Measurements from ENCODE around the gene FEV.

Gene FEV

DNA sequence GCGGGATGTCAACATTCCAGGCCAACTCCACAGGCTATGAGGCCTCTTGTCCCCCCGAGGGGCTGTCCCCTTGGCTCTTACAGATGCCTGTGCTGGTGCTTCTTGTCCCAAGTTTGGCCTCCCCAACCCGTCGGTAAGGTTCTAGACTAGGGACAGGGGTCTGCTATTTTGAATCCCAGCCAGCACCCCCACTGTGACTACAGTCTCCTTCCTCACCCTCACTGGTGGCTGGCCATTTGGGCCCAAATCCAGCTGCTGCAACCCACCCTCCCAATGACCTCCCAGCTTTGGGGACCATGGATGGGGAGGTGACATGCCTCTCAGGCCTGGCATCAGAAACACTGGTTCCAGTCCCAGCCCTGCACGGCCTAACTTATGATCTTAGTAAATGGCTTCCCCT is 37.6 kb upstream of the FEV start:
- Histone ChIP-seq H3K27me3 (ENCODE audit: insufficient read depth, low read length, poor library complexity) (peaks cover 13% of the 10 kb centered on the region), H3K36me3 (ENCODE audit: insufficient read depth, low read length) (no peaks in the 10 kb centered on the region), H3K4me3 (ENCODE audit: low read depth in 1 of 2, low read length in 2 of 2) (no peak overlapping the region), H3K4me1 (ENCODE audit: insufficient read depth, low read length) (no peaks in the 10 kb centered on the region), H3K9ac (ENCODE audit: low read depth, low read length) (no peak overlapping the region), H3K27ac (ENCODE audit: low read length) (no peak overlapping the region), H3K4me2 (ENCODE audit: insufficient read depth, low read length) (no peak overlapping the region), H3K9me3 (ENCODE audit: insufficient read depth, low read length, severe bottlenecking) (no peaks in the 10 kb centered on the region), H4K20me1 (ENCODE audit: insufficient read depth, low read length) (no peaks in the 10 kb centered on the region), H3K79me2 (ENCODE audit: insufficient read depth, low read length) (no peaks in the 10 kb centered on the region), H2AFZ (ENCODE audit: low read depth, low read length) (no peak overlapping the region)
- TF ChIP-seq, protein P1, sequence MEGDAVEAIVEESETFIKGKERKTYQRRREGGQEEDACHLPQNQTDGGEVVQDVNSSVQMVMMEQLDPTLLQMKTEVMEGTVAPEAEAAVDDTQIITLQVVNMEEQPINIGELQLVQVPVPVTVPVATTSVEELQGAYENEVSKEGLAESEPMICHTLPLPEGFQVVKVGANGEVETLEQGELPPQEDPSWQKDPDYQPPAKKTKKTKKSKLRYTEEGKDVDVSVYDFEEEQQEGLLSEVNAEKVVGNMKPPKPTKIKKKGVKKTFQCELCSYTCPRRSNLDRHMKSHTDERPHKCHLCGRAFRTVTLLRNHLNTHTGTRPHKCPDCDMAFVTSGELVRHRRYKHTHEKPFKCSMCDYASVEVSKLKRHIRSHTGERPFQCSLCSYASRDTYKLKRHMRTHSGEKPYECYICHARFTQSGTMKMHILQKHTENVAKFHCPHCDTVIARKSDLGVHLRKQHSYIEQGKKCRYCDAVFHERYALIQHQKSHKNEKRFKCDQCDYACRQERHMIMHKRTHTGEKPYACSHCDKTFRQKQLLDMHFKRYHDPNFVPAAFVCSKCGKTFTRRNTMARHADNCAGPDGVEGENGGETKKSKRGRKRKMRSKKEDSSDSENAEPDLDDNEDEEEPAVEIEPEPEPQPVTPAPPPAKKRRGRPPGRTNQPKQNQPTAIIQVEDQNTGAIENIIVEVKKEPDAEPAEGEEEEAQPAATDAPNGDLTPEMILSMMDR (IDR thresholded peaks at IDR 0.05; ENCODE audit: borderline replicate concordance, extremely low read depth, low read length, poor library complexity, severe bottlenecking), result no peak
- ATAC-seq (ENCODE audit: insufficient read depth, low read depth), result no peak
- no peak for DNase-seq

DNA sequence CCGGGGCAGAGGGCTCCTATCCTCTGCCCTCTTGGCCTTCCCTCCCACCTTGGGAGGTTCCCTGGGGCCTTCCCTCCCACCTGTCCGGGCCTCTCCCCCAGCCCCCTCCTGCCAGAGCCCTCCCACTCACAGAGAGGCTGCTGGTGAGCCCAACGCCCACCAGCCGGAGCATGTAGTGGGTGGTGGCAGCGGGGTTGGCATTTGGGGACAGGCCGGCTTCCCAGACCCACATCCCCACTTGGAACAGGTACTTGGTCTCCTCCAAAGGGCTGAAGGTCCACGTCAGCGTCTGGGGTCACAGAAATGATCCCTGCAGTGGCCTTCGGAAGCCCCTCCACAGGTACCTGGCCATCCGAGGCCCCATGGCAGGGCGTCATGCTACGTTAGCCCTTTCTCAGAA is 37.1 kb upstream of the FEV start:
- Histone ChIP-seq H3K4me1 (ENCODE audit: insufficient read depth, low read length) (no peaks in the 10 kb centered on the region), H3K79me2 (ENCODE audit: insufficient read depth, low read length) (no peaks in the 10 kb centered on the region), H3K9me3 (ENCODE audit: insufficient read depth, low read length, severe bottlenecking) (no peaks in the 10 kb centered on the region), H2AFZ (ENCODE audit: low read depth, low read length) (no peak overlapping the region), H4K20me1 (ENCODE audit: insufficient read depth, low read length) (no peaks in the 10 kb centered on the region), H3K9ac (ENCODE audit: low read depth, low read length) (no peak overlapping the region), H3K27ac (ENCODE audit: low read length) (no peak overlapping the region), H3K27me3 (ENCODE audit: insufficient read depth, low read length, poor library complexity) (peaks cover 10% of the 10 kb centered on the region), H3K36me3 (ENCODE audit: insufficient read depth, low read length) (no peaks in the 10 kb centered on the region), H3K4me3 (ENCODE audit: low read depth in 1 of 2, low read length in 2 of 2) (no peak overlapping the region), H3K4me2 (ENCODE audit: insufficient read depth, low read length) (no peak overlapping the region)
- no peak for TF ChIP-seq EZH2 (IDR thresholded peaks at IDR 0.05; ENCODE audit: borderline replicate concordance, low read depth, low read length, severe bottlenecking)
- TF ChIP-seq, protein P1 (IDR thresholded peaks at IDR 0.05; ENCODE audit: borderline replicate concordance, extremely low read depth, low read length, poor library complexity, severe bottlenecking), result no peak
- DNase-seq (no peak), ATAC-seq (ENCODE audit: insufficient read depth, low read depth) (no peak)

DNA sequence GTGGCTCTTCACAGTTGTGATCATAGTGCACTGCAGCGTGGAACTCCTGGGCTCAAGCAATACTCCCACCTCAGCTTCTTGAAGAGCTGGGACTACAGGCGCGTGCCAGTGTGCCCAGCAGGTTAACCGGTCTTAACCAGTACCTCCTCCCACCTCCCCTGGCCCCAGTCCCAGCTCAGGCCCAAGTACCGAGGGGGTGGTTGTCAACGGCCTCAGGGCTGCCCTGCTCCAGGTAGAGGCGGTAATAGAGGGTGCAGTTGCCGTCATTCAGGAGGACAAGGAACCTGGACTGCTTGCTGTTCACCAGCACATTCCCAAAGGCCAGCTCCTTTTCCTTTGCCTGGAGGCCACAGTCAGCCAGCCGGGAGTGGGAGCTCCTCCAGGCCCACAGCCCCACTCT is 36.6 kb upstream of the FEV start:
- H4K20me1 ChIP-seq (ENCODE audit: insufficient read depth, low read length), result no peaks in the 10 kb centered on the region
- no peak overlapping the region for H3K27ac ChIP-seq (ENCODE audit: low read length)
- H3K9me3 ChIP-seq (ENCODE audit: insufficient read depth, low read length, severe bottlenecking), result no peaks in the 10 kb centered on the region
- H3K27me3 ChIP-seq (ENCODE audit: insufficient read depth, low read length, poor library complexity), result peaks cover 8% of the 10 kb centered on the region
- H3K36me3 ChIP-seq (ENCODE audit: insufficient read depth, low read length), result no peaks in the 10 kb centered on the region
- DNase-seq (no peak), ATAC-seq (ENCODE audit: insufficient read depth, low read depth) (no peak)
- no peak overlapping the region for H2AFZ ChIP-seq (ENCODE audit: low read depth, low read length)
- no peaks in the 10 kb centered on the region for H3K79me2 ChIP-seq (ENCODE audit: insufficient read depth, low read length)
- H3K4me3 ChIP-seq (ENCODE audit: low read depth in 1 of 2, low read length in 2 of 2), result no peak overlapping the region
- H3K4me1 ChIP-seq (ENCODE audit: insufficient read depth, low read length), result no peaks in the 10 kb centered on the region
- TF ChIP-seq, protein P1 (IDR thresholded peaks at IDR 0.05; ENCODE audit: borderline replicate concordance, extremely low read depth, low read length, poor library complexity, severe bottlenecking), result no peak
- no peak for TF ChIP-seq EZH2 (IDR thresholded peaks at IDR 0.05; ENCODE audit: borderline replicate concordance, low read depth, low read length, severe bottlenecking)
- H3K4me2 ChIP-seq (ENCODE audit: insufficient read depth, low read length), result no peak overlapping the region
- H3K9ac ChIP-seq (ENCODE audit: low read depth, low read length), result no peak overlapping the region

Data from DND-41 (cell line).